HepG2 (cell line): ENCODE results near the gene SS18L1. TPM values are rescaled to one million over a fixed set of nuclear protein-coding genes. Genes with fewer than 3 reads are reported as not detected.
A peak's percentile ranks its signal among the peaks of the same experiment; 100 is the strongest.

Experiments used
- FOXK1 ChIP-seq: sonication (generic); formaldehyde crosslinking; IDR thresholded peaks from 2 replicates; pipeline ENCODE4 v1.4.0; 2020; ENCODE audit warnings: low read depth, missing genetic modification reagents, borderline replicate concordance
- HIVEP1 ChIP-seq: sonication (generic); formaldehyde crosslinking; IDR thresholded peaks from 2 replicates; pipeline ENCODE4 v1.4.0; 2020; ENCODE audit warnings: mild to moderate bottlenecking, missing genetic modification reagents
- HNRNPL ChIP-seq: fragments of 200-400 bp; formaldehyde crosslinking; IDR thresholded peaks from 2 replicates; pipeline ENCODE4 v1.6.1; 2017; ENCODE audit warnings: mild to moderate bottlenecking, low read depth, low read length
- THYN1 ChIP-seq: sonication (generic); formaldehyde crosslinking; IDR thresholded peaks from 2 replicates; pipeline ENCODE4 v1.8.1; 2023; ENCODE audit warnings: low read depth, mild to moderate bottlenecking, moderate library complexity, missing genetic modification reagents, borderline replicate concordance
- XBP1 ChIP-seq: sonication (generic); formaldehyde crosslinking; IDR thresholded peaks from 2 replicates; pipeline ENCODE4 v1.5.0; 2020; ENCODE audit warnings: missing genetic modification reagents
- ZC3H4 ChIP-seq: sonication (generic); formaldehyde crosslinking; IDR thresholded peaks from 2 replicates; pipeline ENCODE4 v1.4.0; 2020; ENCODE audit warnings: missing genetic modification reagents, borderline replicate concordance
- ZMAT3 ChIP-seq: sonication (generic); formaldehyde crosslinking; conservative IDR thresholded peaks from 2 replicates; pipeline ENCODE4 v1.7.0; 2021; ENCODE audit warnings: missing genetic modification reagents
- ZNF138 ChIP-seq: sonication (generic); formaldehyde crosslinking; IDR thresholded peaks from 2 replicates; pipeline ENCODE4 v1.5.0; 2020; ENCODE audit warnings: mild to moderate bottlenecking, low read depth, missing genetic modification reagents
- ZNF547 ChIP-seq: sonication (generic); formaldehyde crosslinking; IDR thresholded peaks from 2 replicates; pipeline ENCODE4 v1.5.1; 2020; ENCODE audit warnings: mild to moderate bottlenecking, missing genetic modification reagents
- ZNF747 ChIP-seq: sonication (generic); formaldehyde crosslinking; IDR thresholded peaks from 2 replicates; pipeline ENCODE4 v1.8.1; 2023; ENCODE audit warnings: missing genetic modification reagents, mild to moderate bottlenecking, borderline replicate concordance
- ZNF749 ChIP-seq: sonication (generic); formaldehyde crosslinking; IDR thresholded peaks from 2 replicates; pipeline ENCODE4 v1.8.0; 2022; ENCODE audit warnings: mild to moderate bottlenecking, missing genetic modification reagents, moderate library complexity, borderline replicate concordance
- ZNF776 ChIP-seq: sonication (generic); formaldehyde crosslinking; IDR thresholded peaks from 2 replicates; pipeline ENCODE4 v1.4.0; 2020; ENCODE audit warnings: mild to moderate bottlenecking, missing genetic modification reagents
- ZNF879 ChIP-seq: sonication (generic); formaldehyde crosslinking; IDR thresholded peaks from 2 replicates; pipeline ENCODE4 v1.8.1; 2023; ENCODE audit warnings: missing genetic modification reagents
- polyA plus RNA-seq, 8 experiments: library from polyadenylated mRNA; depleted of rRNA in 3 of 8; stranded (reverse) in 7 of 8; unstranded in 1 of 8; fragments of >200 nt; fragmentation: Illumina TruSeq in 4 of 8; extraction: Trizol in 4 of 8; gene quantifications; 2 replicates each; pipeline versions ENCODE4 v1.2.1 to v1.2.3, GENCODE V29; 2011 to 2016; ENCODE audit warnings: low read depth in 4 of 8, missing spikeins in 1 of 8, mixed read lengths in 1 of 8; ENCODE audit not compliant: insufficient read depth in 1 of 8
- total RNA-seq, 5 experiments: library from RNA; depleted of rRNA; stranded (reverse); fragments of >200 nt; fragmentation: Illumina TruSeq; extraction: Trizol; gene quantifications; 2 replicates each; pipeline ENCODE4 v1.2.3, GENCODE V29; 2016; ENCODE audit warnings: low read depth in 1 of 5
- TF ChIP-seq, protein P1 (sequence below): sonication (generic); formaldehyde crosslinking; IDR thresholded peaks from 2 replicates; pipeline ENCODE4 v1.4.0; 2020; ENCODE audit warnings: mild to moderate bottlenecking, missing genetic modification reagents
- TF ChIP-seq, protein P2 (sequence below): sonication (generic); formaldehyde crosslinking; IDR thresholded peaks from 2 replicates; pipeline ENCODE4 v1.4.0; 2020; ENCODE audit warnings: mild to moderate bottlenecking, missing genetic modification reagents
- TF ChIP-seq, protein P3 (sequence below): sonication (generic); formaldehyde crosslinking; IDR thresholded peaks from 2 replicates; pipeline ENCODE4 v1.4.0; 2020; ENCODE audit warnings: missing genetic modification reagents

SS18L1 gene
- total and polyA plus RNA-seq, 2 of the 13 experiments (the other 11 are each of a cell fraction or from before 2014, with no cell fraction given): 17.8 to 27.6 TPM

DNA sequence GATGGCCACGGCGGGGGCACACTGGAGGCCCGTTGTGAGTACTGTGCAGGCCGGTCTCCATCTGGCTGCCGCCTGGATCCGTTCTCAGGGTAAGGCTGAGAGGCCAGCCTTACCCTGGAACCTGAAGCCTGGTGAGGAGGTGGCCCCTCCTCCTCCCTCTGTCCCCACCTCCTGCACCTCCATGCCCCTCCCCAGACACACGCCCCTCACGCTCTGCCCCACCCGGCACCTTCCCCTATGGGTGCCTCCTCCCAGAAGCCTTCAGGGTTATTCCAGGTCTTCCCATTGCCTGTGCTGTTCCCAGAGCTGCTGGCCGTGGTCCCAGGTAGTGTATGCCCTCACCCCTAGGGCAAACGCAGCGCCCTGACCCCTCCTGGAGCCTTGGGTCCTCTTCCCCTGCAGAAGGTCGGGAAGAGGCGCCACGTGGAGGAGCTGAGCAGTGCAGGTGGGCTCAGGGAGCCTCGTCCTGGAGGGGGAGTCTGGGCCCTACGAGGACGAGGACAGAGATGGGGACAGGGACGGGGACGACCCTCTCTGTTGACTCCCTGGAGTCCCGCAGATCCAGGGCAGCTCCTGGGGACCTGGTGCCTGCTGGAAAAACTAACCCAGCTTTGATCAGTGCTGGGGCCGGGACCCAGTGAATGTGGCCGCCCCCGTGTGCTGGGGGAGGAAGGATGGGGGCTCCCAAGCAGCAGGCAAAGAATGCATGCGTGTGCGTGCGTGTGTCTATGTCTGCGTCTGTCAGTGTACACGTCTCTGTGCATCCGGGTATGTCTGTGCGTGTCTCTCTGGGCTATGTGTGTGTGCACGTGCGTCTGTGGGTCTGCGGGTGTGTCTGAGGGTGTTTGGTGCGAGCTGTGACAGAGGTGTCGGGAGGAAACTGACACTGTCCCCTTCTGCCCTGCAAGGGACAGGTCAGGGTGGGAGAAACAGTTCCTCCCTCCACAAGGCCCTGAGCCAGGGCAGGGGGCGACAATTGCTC is 84.7 kb downstream of the SS18L1 start (continued):
- TF ChIP-seq, protein P1, sequence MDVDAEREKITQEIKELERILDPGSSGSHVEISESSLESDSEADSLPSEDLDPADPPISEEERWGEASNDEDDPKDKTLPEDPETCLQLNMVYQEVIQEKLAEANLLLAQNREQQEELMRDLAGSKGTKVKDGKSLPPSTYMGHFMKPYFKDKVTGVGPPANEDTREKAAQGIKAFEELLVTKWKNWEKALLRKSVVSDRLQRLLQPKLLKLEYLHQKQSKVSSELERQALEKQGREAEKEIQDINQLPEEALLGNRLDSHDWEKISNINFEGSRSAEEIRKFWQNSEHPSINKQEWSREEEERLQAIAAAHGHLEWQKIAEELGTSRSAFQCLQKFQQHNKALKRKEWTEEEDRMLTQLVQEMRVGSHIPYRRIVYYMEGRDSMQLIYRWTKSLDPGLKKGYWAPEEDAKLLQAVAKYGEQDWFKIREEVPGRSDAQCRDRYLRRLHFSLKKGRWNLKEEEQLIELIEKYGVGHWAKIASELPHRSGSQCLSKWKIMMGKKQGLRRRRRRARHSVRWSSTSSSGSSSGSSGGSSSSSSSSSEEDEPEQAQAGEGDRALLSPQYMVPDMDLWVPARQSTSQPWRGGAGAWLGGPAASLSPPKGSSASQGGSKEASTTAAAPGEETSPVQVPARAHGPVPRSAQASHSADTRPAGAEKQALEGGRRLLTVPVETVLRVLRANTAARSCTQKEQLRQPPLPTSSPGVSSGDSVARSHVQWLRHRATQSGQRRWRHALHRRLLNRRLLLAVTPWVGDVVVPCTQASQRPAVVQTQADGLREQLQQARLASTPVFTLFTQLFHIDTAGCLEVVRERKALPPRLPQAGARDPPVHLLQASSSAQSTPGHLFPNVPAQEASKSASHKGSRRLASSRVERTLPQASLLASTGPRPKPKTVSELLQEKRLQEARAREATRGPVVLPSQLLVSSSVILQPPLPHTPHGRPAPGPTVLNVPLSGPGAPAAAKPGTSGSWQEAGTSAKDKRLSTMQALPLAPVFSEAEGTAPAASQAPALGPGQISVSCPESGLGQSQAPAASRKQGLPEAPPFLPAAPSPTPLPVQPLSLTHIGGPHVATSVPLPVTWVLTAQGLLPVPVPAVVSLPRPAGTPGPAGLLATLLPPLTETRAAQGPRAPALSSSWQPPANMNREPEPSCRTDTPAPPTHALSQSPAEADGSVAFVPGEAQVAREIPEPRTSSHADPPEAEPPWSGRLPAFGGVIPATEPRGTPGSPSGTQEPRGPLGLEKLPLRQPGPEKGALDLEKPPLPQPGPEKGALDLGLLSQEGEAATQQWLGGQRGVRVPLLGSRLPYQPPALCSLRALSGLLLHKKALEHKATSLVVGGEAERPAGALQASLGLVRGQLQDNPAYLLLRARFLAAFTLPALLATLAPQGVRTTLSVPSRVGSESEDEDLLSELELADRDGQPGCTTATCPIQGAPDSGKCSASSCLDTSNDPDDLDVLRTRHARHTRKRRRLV (CRISPR knock-in tag): 0 out of 2 replicates have a peak, but pooled peaks have one; percentile 42
- TF ChIP-seq, protein P2, sequence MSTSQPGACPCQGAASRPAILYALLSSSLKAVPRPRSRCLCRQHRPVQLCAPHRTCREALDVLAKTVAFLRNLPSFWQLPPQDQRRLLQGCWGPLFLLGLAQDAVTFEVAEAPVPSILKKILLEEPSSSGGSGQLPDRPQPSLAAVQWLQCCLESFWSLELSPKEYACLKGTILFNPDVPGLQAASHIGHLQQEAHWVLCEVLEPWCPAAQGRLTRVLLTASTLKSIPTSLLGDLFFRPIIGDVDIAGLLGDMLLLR: peak; percentile 69; the same call in 1 of the 2 replicates
- TF ChIP-seq THYN1 (CRISPR knock-in tag) (no peak), ZNF749 (CRISPR knock-in tag) (0 out of 2 replicates have a peak, but pooled peaks have one; percentile 72), XBP1 (no peak), HNRNPL (0 out of 2 replicates have a peak, but pooled peaks have one; percentile 26), ZNF879 (CRISPR knock-in tag) (0 out of 2 replicates have a peak, but pooled peaks have one; percentile 54), ZNF138 (CRISPR knock-in tag) (0 out of 2 replicates have a peak, but pooled peaks have one; percentile 40), ZMAT3 (CRISPR knock-in tag) (0 out of 2 replicates have a peak, but pooled peaks have one; percentile 47), HIVEP1 (CRISPR knock-in tag) (peak; percentile 68; the same call in 1 of the 2 replicates), FOXK1 (CRISPR knock-in tag) (no peak), ZNF776 (CRISPR knock-in tag) (0 out of 2 replicates have a peak, but pooled peaks have one; percentile 83), ZC3H4 (CRISPR knock-in tag) (no peak), ZNF547 (CRISPR knock-in tag) (peak; percentile 74; the same call in 1 of the 2 replicates), ZNF747 (CRISPR knock-in tag) (0 out of 2 replicates have a peak, but pooled peaks have one; percentile 32)
- TF ChIP-seq, protein P3, sequence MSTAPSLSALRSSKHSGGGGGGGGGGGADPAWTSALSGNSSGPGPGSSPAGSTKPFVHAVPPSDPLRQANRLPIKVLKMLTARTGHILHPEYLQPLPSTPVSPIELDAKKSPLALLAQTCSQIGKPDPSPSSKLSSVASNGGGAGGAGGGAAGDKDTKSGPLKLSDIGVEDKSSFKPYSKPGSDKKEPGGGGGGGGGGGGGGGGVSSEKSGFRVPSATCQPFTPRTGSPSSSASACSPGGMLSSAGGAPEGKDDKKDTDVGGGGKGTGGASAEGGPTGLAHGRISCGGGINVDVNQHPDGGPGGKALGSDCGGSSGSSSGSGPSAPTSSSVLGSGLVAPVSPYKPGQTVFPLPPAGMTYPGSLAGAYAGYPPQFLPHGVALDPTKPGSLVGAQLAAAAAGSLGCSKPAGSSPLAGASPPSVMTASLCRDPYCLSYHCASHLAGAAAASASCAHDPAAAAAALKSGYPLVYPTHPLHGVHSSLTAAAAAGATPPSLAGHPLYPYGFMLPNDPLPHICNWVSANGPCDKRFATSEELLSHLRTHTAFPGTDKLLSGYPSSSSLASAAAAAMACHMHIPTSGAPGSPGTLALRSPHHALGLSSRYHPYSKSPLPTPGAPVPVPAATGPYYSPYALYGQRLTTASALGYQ (CRISPR knock-in tag): no peak
